HepG2 (cell line): ENCODE measurements around the gene ANKRD10. TPM values are rescaled to one million over a fixed set of nuclear protein-coding genes. Genes with fewer than 3 reads are reported as not detected.

Experiments used
- ATAC-seq: fragments of 200-7000 bp; cut with Tn5 transposase; 3 replicates; pipeline ENCODE4 v1.9.1; 2020; ENCODE audit warnings: mild to moderate bottlenecking, moderate library complexity
- BruUV-seq: library from RNA; stranded (reverse); fragments of 400-500 nt; replicated peaks from 2 replicates; lab custom pipeline; 2021; lab: Mats Ljungman, UMichigan
- CTCF ChIA-PET: fragments of 300-600 bp; formaldehyde crosslinking; extraction: SDS; loops from one replicate; lab custom pipeline; 2021; ENCODE audit warnings: low total read pairs, inconsistent platforms, low intra/inter-chr PET ratio; lab: Yijun Ruan, JAX
- POLR2A ChIA-PET: fragments of 350-600 bp; sonication (Branson Sonifier 250); formaldehyde crosslinking; loops from one replicate; lab custom pipeline; 2020; ENCODE audit warnings: antibody characterized with exemption, inconsistent platforms; lab: Yijun Ruan, JAX
- DNase-seq: peaks from one replicate; pipeline ENCODE4 v3.0.0-alpha.2; 2015; ENCODE audit warnings: low spot score
- FAIRE-seq: peaks from 3 replicates; lab custom pipeline; 2011; peaks lifted over from hg19 to GRCh38; lab: Jason Lieb, UNC
- H2AFZ ChIP-seq: one replicate; pipeline ENCODE4 v1.6.1; 2011; ENCODE audit warnings: low read length, inconsistent platforms
- H3K27ac ChIP-seq: fragments of 300-600 bp; 3 replicates; pipeline ENCODE4 v1.8.0; 2011; ENCODE audit warnings: mixed run types, mild to moderate bottlenecking, mixed read lengths, low read length, inconsistent platforms; ENCODE audit not compliant: insufficient read depth; ENCODE audit errors: extremely low read length
- H3K27me3 ChIP-seq, 2 experiments: fragments of 200-600 bp in 1 of 2; 2 replicates in 1 of 2; 3 replicates in 1 of 2; pipeline versions ENCODE4 v1.6.0 to v1.8.0; 2011; ENCODE audit warnings: low read length in 2 of 2, mild to moderate bottlenecking in 2 of 2, moderate library complexity in 2 of 2, inconsistent platforms in 1 of 2; ENCODE audit not compliant: insufficient read depth in 2 of 2, control insufficient read depth in 1 of 2
- H3K36me3 ChIP-seq, 2 experiments: fragments of 200-600 bp in 1 of 2; replicated peaks in 1 of 2; 2 replicates in 1 of 2; 3 replicates in 1 of 2; pipeline versions ENCODE4 v1.5.1 to v1.8.0; 2011; ENCODE audit warnings: low read length in 2 of 2, inconsistent platforms in 1 of 2; ENCODE audit not compliant: insufficient read depth in 2 of 2, control insufficient read depth in 1 of 2
- H3K4me1 ChIP-seq: 2 replicates; pipeline ENCODE4 v1.5.1; 2012; ENCODE audit warnings: low read length, inconsistent platforms; ENCODE audit not compliant: insufficient read depth
- H3K4me2 ChIP-seq: 2 replicates; pipeline ENCODE4 v1.6.0; 2011; ENCODE audit warnings: low read depth, low read length, inconsistent platforms
- H3K4me3 ChIP-seq, 3 experiments: fragments of 200-600 bp in 1 of 3; sonication (generic), shearing (Covaris generic) in 1 of 3; replicated peaks in 1 of 3; 2 replicates each; pipeline ENCODE4 v1.5.1; 2011 to 2016; ENCODE audit warnings: low read length in 3 of 3, inconsistent platforms in 2 of 3, low read depth in 2 of 3, mild to moderate bottlenecking in 2 of 3, control low read depth in 1 of 3, mixed read lengths in 1 of 3; ENCODE audit not compliant: insufficient read depth in 1 of 3
- H3K79me2 ChIP-seq: one replicate; pipeline ENCODE4 v1.6.1; 2011; ENCODE audit warnings: low read length, inconsistent platforms; ENCODE audit not compliant: insufficient read depth
- H3K9ac ChIP-seq: 2 replicates; pipeline ENCODE4 v1.6.0; 2011; ENCODE audit warnings: mild to moderate bottlenecking, low read depth, low read length, inconsistent platforms; ENCODE audit not compliant: insufficient read depth
- H3K9me3 ChIP-seq: 2 replicates; pipeline ENCODE4 v1.5.1; 2012; ENCODE audit warnings: mild to moderate bottlenecking, low read length
- H4K20me1 ChIP-seq: 2 replicates; pipeline ENCODE4 v1.6.0; 2011; ENCODE audit warnings: inconsistent platforms, mild to moderate bottlenecking, low read length, moderate library complexity; ENCODE audit not compliant: insufficient read depth
- BCL3 ChIP-seq: sonication (generic); formaldehyde crosslinking; IDR thresholded peaks from 2 replicates; pipeline ENCODE4 v1.5.1; 2020; ENCODE audit warnings: mild to moderate bottlenecking, missing genetic modification reagents, moderate library complexity
- ELF1 ChIP-seq: sonication (generic); formaldehyde crosslinking; IDR thresholded peaks from 2 replicates; pipeline ENCODE4 v1.4.0; 2020; ENCODE audit warnings: missing genetic modification reagents
- MAFF ChIP-seq: IDR thresholded peaks from 2 replicates; pipeline ENCODE4 v1.6.1; 2011; ENCODE audit warnings: low read depth, low read length, improper control_type of control experiment
- RORA ChIP-seq: sonication (generic); formaldehyde crosslinking; IDR thresholded peaks from 2 replicates; pipeline ENCODE4 v1.5.0; 2020; ENCODE audit warnings: mild to moderate bottlenecking, missing genetic modification reagents, moderate library complexity
- ZBTB8A ChIP-seq: sonication (generic); formaldehyde crosslinking; IDR thresholded peaks from 2 replicates; pipeline ENCODE4 v1.4.0; 2020; ENCODE audit warnings: mild to moderate bottlenecking, low read depth, missing genetic modification reagents, borderline replicate concordance
- ZNF10 ChIP-seq: sonication (generic); formaldehyde crosslinking; IDR thresholded peaks from 2 replicates; pipeline ENCODE4 v1.4.0; 2020; ENCODE audit warnings: mild to moderate bottlenecking, low read depth, missing genetic modification reagents, borderline replicate concordance
- ZNF772 ChIP-seq: sonication (generic); formaldehyde crosslinking; IDR thresholded peaks from 2 replicates; pipeline ENCODE4 v1.5.0; 2020; ENCODE audit warnings: mild to moderate bottlenecking, missing genetic modification reagents
- WGBS: methylation state at CpG from one replicate; pipeline ENCODE4 v1.1.6; 2017; ENCODE audit warnings: low lambda C conversion rate; 5-methylcytosine and 5-hydroxymethylcytosine counted together
- in situ Hi-C: cut with HindIII; loops from 2 replicates; pipeline ENCODE4 v1.10.0; 2017; ENCODE audit warnings: low pct_unique_long_range_greater_than_20kb; ENCODE audit not compliant: extremely low pct_ligation_motif_present
- intact Hi-C: fragments of 100-400 bp; cut with micrococcal nuclease; formaldehyde crosslinking; loops from one replicate; pipeline ENCODE4 v1.10.0; 2022; ENCODE audit not compliant: unreplicated experiment
- polyA plus RNA-seq, 8 experiments: library from polyadenylated mRNA; depleted of rRNA in 3 of 8; stranded (reverse) in 7 of 8; unstranded in 1 of 8; fragments of >200 nt; fragmentation: Illumina TruSeq in 4 of 8; extraction: Trizol in 4 of 8; gene quantifications; 2 replicates each; pipeline versions ENCODE4 v1.2.1 to v1.2.3, GENCODE V29; 2011 to 2016; ENCODE audit warnings: low read depth in 4 of 8, missing spikeins in 1 of 8, mixed read lengths in 1 of 8; ENCODE audit not compliant: insufficient read depth in 1 of 8
- total RNA-seq, 5 experiments: library from RNA; depleted of rRNA; stranded (reverse); fragments of >200 nt; fragmentation: Illumina TruSeq; extraction: Trizol; gene quantifications; 2 replicates each; pipeline ENCODE4 v1.2.3, GENCODE V29; 2016; ENCODE audit warnings: low read depth in 1 of 5

ANKRD10 gene
- total and polyA plus RNA-seq, 2 of the 13 experiments (the other 11 are each of a cell fraction or from before 2014, with no cell fraction given) = 108 to 115 TPM

GRCh38 chr13:110936519-110936918, 21.6 kb upstream of the ANKRD10 start (continued):
- no peak for TF ChIP-seq ZNF10 (CRISPR knock-in tag)
- TF ChIP-seq RORA = no peak

GRCh38 chr13:110932588-110932987, 17.7 kb upstream of the ANKRD10 start:
- WGBS = 1% methylated on average over 3 of the region's 3 CpGs
- peaks cover 7 to 28% of the 10 kb centered on the region in 2 experiments; a peak in 4 of 5 replicates for H3K27me3 ChIP-seq

More at GRCh38 chr13:110932588-110932987, 17.7 kb upstream of the ANKRD10 start:
- H3K9me3 ChIP-seq = no peaks in the 10 kb centered on the region
- no TSS peak for BruUV-seq
- FAIRE-seq = no peak
- in situ Hi-C loops = loop anchor here (25.0 kb wide), 1 partner anchor 280 kb away; no protein-coding TSS in a partner anchor
- POLR2A ChIA-PET = no interaction called here
- H3K27ac ChIP-seq = no peak overlapping the region
- no peak for ATAC-seq
- no peaks in the 10 kb centered on the region for H3K36me3 ChIP-seq
- H3K79me2 ChIP-seq = no peaks in the 10 kb centered on the region
- intact Hi-C loops = no loop called here
- DNase-seq = no peak
- no peaks in the 10 kb centered on the region for H3K4me1 ChIP-seq
- H3K9ac ChIP-seq = no peak overlapping the region
- H2AFZ ChIP-seq = no peak overlapping the region
- TF ChIP-seq BCL3 (no peak), ZNF772 (no peak), MAFF (no peak), ELF1 (no peak), ZBTB8A (CRISPR knock-in tag) (no peak)
- TF ChIP-seq, all 625 proteins: peak for 0
- CTCF ChIA-PET = no interaction called here
- no peak overlapping the region for H3K4me2 ChIP-seq
- H3K4me3 ChIP-seq = no peak overlapping the region
- no peaks in the 10 kb centered on the region for H4K20me1 ChIP-seq
